HCT116 (cell line): ENCODE measurements around the gene KCNK1. TPM values are rescaled to one million over a fixed set of nuclear protein-coding genes. Genes with fewer than 3 reads are reported as not detected.

Source experiments
- ATAC-seq: fragments of 200-7000 bp; cut with Tn5 transposase; 2 replicates; pipeline ENCODE4 v1.9.1; 2020; ENCODE audit warnings: mild to moderate bottlenecking, moderate library complexity
- BruUV-seq: library from RNA; stranded (reverse); fragments of 400-500 nt; replicated peaks from 2 replicates; lab custom pipeline; 2021; lab: Mats Ljungman, UMichigan
- CTCF ChIA-PET: fragments of 300-600 bp; sonication (Branson Sonifier 250); formaldehyde crosslinking; loops from one replicate; lab custom pipeline; 2021; ENCODE audit warnings: antibody characterized with exemption; lab: Charles Lee
- POLR2A ChIA-PET: fragments of 300-600, 350-600 bp; sonication (Branson Sonifier 250); formaldehyde crosslinking; loops from one replicate; lab custom pipeline; 2021; ENCODE audit warnings: antibody characterized with exemption; lab: Charles Lee
- RAD21 ChIA-PET, 2 experiments: fragments of 300-600 bp; sonication (Branson Sonifier 250); formaldehyde crosslinking; loops; one replicate each; lab custom pipeline; 2023; ENCODE audit warnings: low total read pairs in 2 of 2; ENCODE audit not compliant: uncharacterized antibody in 2 of 2, unreplicated experiment in 2 of 2, low non-redundant PET in 1 of 2; lab: Charles Lee
- DNase-seq: peaks from one replicate; pipeline ENCODE4 v3.0.0-alpha.2; 2010; ENCODE audit warnings: low read depth, low spot score
- H2AFZ ChIP-seq: fragments of 200-600 bp; shearing (Covaris generic), sonication (generic); 2 replicates; pipeline ENCODE4 v1.6.1; 2017; ENCODE audit warnings: low read depth, mixed run types, mixed read lengths, antibody characterized with exemption, low read length; ENCODE audit not compliant: poor library complexity, severe bottlenecking
- H3K27ac ChIP-seq: 2 replicates; pipeline ENCODE4 v1.5.1; 2012; ENCODE audit warnings: low read depth, low read length
- H3K27me3 ChIP-seq: fragments of 200-600 bp; sonication (generic); 2 replicates; pipeline ENCODE4 v1.6.1; 2016; ENCODE audit warnings: mixed run types, low read length, mixed read lengths; ENCODE audit not compliant: insufficient read depth
- H3K36me3 ChIP-seq, 2 experiments: fragments of 200-500 bp in 1 of 2; fragments of 200-600 bp in 1 of 2; sonication (Bioruptor generic) in 1 of 2; sonication (generic) in 1 of 2; 2 replicates each; pipeline versions ENCODE4 v1.5.1 to v1.6.1; 2014 to 2016; ENCODE audit warnings: low read length in 2 of 2, inconsistent platforms in 1 of 2, mixed read lengths in 1 of 2, mixed run types in 1 of 2; ENCODE audit not compliant: insufficient read depth in 2 of 2, control insufficient read depth in 1 of 2
- H3K4me1 ChIP-seq, 2 experiments: fragments of 200-600 bp in 1 of 2; sonication (generic) in 1 of 2; 2 replicates each; pipeline versions ENCODE4 v1.5.1 to v1.6.1; 2012 to 2017; ENCODE audit warnings: low read length in 2 of 2, inconsistent platforms in 1 of 2, mild to moderate bottlenecking in 1 of 2, mixed read lengths in 1 of 2, mixed run types in 1 of 2, moderate library complexity in 1 of 2; ENCODE audit not compliant: insufficient read depth in 2 of 2, control insufficient read depth in 1 of 2
- H3K4me2 ChIP-seq: fragments of 200-600 bp; sonication (generic); 2 replicates; pipeline ENCODE4 v1.6.1; 2017; ENCODE audit warnings: mixed run types, low read length, mixed read lengths
- H3K4me3 ChIP-seq, 2 experiments: fragments of 200-600 bp in 1 of 2; sonication (generic) in 1 of 2; replicated peaks in 1 of 2; 2 replicates each; pipeline ENCODE4 v1.5.1; 2011 to 2016; ENCODE audit warnings: low read length in 2 of 2, control low read depth in 1 of 2, low read depth in 1 of 2, mild to moderate bottlenecking in 1 of 2, mixed read lengths in 1 of 2, mixed run types in 1 of 2
- H3K79me2 ChIP-seq: fragments of 200-600 bp; sonication (generic); 2 replicates; pipeline ENCODE4 v1.6.1; 2017; ENCODE audit warnings: mild to moderate bottlenecking, mixed run types, low read length, moderate library complexity, mixed read lengths; ENCODE audit not compliant: insufficient read depth
- H3K9ac ChIP-seq: fragments of 200-600 bp; sonication (generic); 2 replicates; pipeline ENCODE4 v1.6.1; 2016; ENCODE audit warnings: low read length, mixed read lengths
- H3K9me2 ChIP-seq: fragments of 200-600 bp; sonication (generic), shearing (Covaris generic); 2 replicates; pipeline ENCODE4 v1.6.1; 2017; ENCODE audit warnings: mixed run types, mild to moderate bottlenecking, moderate library complexity; ENCODE audit not compliant: insufficient read depth
- H3K9me3 ChIP-seq, 2 experiments: fragments of 200-500 bp in 1 of 2; fragments of 200-600 bp in 1 of 2; sonication (Bioruptor generic) in 1 of 2; sonication (generic) in 1 of 2; 2 replicates each; pipeline ENCODE4 v1.6.1; 2014 to 2017; ENCODE audit warnings: low read length in 2 of 2, mixed read lengths in 2 of 2, inconsistent platforms in 1 of 2, low read depth in 1 of 2, mild to moderate bottlenecking in 1 of 2, mixed run types in 1 of 2, moderate library complexity in 1 of 2; ENCODE audit not compliant: control insufficient read depth in 1 of 2, insufficient read depth in 1 of 2
- H4K20me1 ChIP-seq: fragments of 200-600 bp; sonication (generic), shearing (Covaris generic); 2 replicates; pipeline ENCODE4 v1.6.1; 2017; ENCODE audit warnings: mixed run types, mild to moderate bottlenecking, moderate library complexity; ENCODE audit not compliant: insufficient read depth
- CEBPB ChIP-seq: IDR thresholded peaks from 2 replicates; pipeline ENCODE4 v1.6.1; 2012; ENCODE audit warnings: low read depth
- EGR1 ChIP-seq: IDR thresholded peaks from 2 replicates; pipeline ENCODE4 v1.6.1; 2012; ENCODE audit warnings: low read depth
- ELF1 ChIP-seq: IDR thresholded peaks from 2 replicates; pipeline ENCODE4 v1.6.1; 2012; ENCODE audit warnings: low read depth, borderline replicate concordance
- EZH2 ChIP-seq: fragments of 200-600 bp; sonication (generic); IDR thresholded peaks from 2 replicates; pipeline ENCODE4 v1.6.1; 2017; ENCODE audit warnings: antibody characterized with exemption, mixed run types
- EZH2phosphoT487 ChIP-seq: fragments of 200-600 bp; IDR thresholded peaks from 2 replicates; pipeline ENCODE4 v1.6.1; 2018; ENCODE audit warnings: antibody characterized with exemption, borderline replicate concordance
- JUND ChIP-seq: IDR thresholded peaks from 2 replicates; pipeline ENCODE4 v1.6.1; 2012
- POLR2AphosphoS5 ChIP-seq: IDR thresholded peaks from 2 replicates; pipeline ENCODE4 v1.6.1; 2011; ENCODE audit warnings: mild to moderate bottlenecking, low read depth, low read length, moderate library complexity
- RAD21 ChIP-seq: IDR thresholded peaks from 2 replicates; pipeline ENCODE4 v1.6.1; 2012; ENCODE audit warnings: low read depth, mild to moderate bottlenecking
- SIN3A ChIP-seq: IDR thresholded peaks from 2 replicates; pipeline ENCODE4 v1.6.1; 2012; ENCODE audit warnings: low read depth
- TCF7L2 ChIP-seq: IDR thresholded peaks from 2 replicates; pipeline ENCODE4 v1.7.0; 2011; ENCODE audit warnings: borderline replicate concordance, inconsistent platforms; ENCODE audit not compliant: insufficient read depth, insufficient read length; ENCODE audit errors: extremely low read depth
- YY1 ChIP-seq: IDR thresholded peaks from 2 replicates; pipeline ENCODE4 v1.6.1; 2011; ENCODE audit warnings: low read length, low read depth, moderate library complexity, mild to moderate bottlenecking; ENCODE audit not compliant: insufficient replicate concordance; ENCODE audit errors: extremely low read depth
- intact Hi-C: fragments of 100-400 bp; cut with micrococcal nuclease; formaldehyde crosslinking; loops from 2 replicates; pipeline ENCODE4 v1.10.0; 2022
- total RNA-seq: library from RNA; stranded (reverse); gene quantifications from one replicate; pipeline ENCODE4 v1.2.1, GENCODE V29; 2021; ENCODE audit not compliant: unreplicated experiment
- TF ChIP-seq, protein P1 (sequence below): IDR thresholded peaks from 2 replicates; pipeline ENCODE4 v1.6.1; 2011; ENCODE audit warnings: mild to moderate bottlenecking, low read length, moderate library complexity; ENCODE audit not compliant: insufficient replicate concordance; ENCODE audit errors: extremely low read depth
- TF ChIP-seq, protein P2 (sequence below): IDR thresholded peaks from 2 replicates; pipeline ENCODE4 v1.6.1; 2012
- TF ChIP-seq, protein P3 (sequence below): IDR thresholded peaks from 2 replicates; pipeline ENCODE4 v1.6.1; 2012
- TF ChIP-seq, protein P4 (sequence below), 3 experiments: fragments of 200-600 bp in 1 of 3; sonication (generic) in 1 of 3; IDR thresholded peaks in 2 of 3; conservative IDR thresholded peaks in 1 of 3; 2 replicates each; pipeline ENCODE4 v1.5.1; 2012 to 2017; ENCODE audit warnings: low read depth in 2 of 3, low read length in 2 of 3, antibody characterized with exemption in 1 of 3, borderline replicate concordance in 1 of 3, control low read depth in 1 of 3, mild to moderate bottlenecking in 1 of 3, mixed read lengths in 1 of 3, mixed run types in 1 of 3, moderate library complexity in 1 of 3; ENCODE audit not compliant: insufficient read depth in 1 of 3

KCNK1 gene
- total RNA-seq, 1 experiment from 2014 or later: 28.4 TPM

DNA sequence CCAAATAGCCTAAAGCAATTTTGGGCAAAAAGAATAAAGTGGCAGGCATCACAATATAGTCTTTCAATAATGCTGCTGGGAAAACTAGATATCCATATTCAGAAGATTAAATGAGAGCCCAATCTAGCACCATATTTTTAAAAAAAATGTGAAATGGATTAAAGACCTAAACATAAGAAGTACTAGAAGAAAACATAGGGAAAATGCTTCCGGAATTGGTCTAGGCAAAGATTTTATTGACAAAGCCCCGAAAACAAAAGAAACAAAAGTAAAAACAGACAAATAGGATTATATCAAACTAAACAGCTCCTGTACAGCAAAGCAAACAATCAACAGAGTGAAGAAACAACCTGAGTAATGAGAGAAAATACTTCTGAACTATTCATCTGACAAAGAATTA lies 48.6 kb upstream of the KCNK1 start:
- Histone ChIP-seq H3K4me1 (no peaks in the 10 kb centered on the region), H3K9me3 (peaks cover 0 to 6% of the 10 kb centered on the region in 2 experiments; a peak in 1 of 4 replicates), H3K79me2 (no peaks in the 10 kb centered on the region), H3K27ac (no peak overlapping the region), H4K20me1 (no peaks in the 10 kb centered on the region), H3K4me3 (no peak overlapping the region), H3K9me2 (no peaks in the 10 kb centered on the region), H3K36me3 (no peaks in the 10 kb centered on the region), H3K4me2 (no peak overlapping the region), H3K9ac (no peak overlapping the region), H2AFZ (no peak overlapping the region), H3K27me3 (no peaks in the 10 kb centered on the region)
- ChIA-PET CTCF (no interaction called here), POLR2A (no interaction called here), RAD21 (no interaction called here)
- no peak for ATAC-seq
- DNase-seq: no peak
- TF ChIP-seq, protein P1, sequence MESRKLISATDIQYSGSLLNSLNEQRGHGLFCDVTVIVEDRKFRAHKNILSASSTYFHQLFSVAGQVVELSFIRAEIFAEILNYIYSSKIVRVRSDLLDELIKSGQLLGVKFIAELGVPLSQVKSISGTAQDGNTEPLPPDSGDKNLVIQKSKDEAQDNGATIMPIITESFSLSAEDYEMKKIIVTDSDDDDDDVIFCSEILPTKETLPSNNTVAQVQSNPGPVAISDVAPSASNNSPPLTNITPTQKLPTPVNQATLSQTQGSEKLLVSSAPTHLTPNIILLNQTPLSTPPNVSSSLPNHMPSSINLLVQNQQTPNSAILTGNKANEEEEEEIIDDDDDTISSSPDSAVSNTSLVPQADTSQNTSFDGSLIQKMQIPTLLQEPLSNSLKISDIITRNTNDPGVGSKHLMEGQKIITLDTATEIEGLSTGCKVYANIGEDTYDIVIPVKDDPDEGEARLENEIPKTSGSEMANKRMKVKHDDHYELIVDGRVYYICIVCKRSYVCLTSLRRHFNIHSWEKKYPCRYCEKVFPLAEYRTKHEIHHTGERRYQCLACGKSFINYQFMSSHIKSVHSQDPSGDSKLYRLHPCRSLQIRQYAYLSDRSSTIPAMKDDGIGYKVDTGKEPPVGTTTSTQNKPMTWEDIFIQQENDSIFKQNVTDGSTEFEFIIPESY: no peak
- TF ChIP-seq RAD21 (no peak), CEBPB (no peak), EZH2 (no peak), EZH2phosphoT487 (no peak), EGR1 (no peak), ELF1 (no peak), POLR2AphosphoS5 (no peak), TCF7L2 (no peak), JUND (no peak), YY1 (no peak), SIN3A (no peak)
- TF ChIP-seq, protein P2, sequence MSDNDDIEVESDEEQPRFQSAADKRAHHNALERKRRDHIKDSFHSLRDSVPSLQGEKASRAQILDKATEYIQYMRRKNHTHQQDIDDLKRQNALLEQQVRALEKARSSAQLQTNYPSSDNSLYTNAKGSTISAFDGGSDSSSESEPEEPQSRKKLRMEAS: no peak
- TF ChIP-seq, protein P3, sequence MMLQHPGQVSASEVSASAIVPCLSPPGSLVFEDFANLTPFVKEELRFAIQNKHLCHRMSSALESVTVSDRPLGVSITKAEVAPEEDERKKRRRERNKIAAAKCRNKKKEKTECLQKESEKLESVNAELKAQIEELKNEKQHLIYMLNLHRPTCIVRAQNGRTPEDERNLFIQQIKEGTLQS: no peak
- TF ChIP-seq, protein P4, sequence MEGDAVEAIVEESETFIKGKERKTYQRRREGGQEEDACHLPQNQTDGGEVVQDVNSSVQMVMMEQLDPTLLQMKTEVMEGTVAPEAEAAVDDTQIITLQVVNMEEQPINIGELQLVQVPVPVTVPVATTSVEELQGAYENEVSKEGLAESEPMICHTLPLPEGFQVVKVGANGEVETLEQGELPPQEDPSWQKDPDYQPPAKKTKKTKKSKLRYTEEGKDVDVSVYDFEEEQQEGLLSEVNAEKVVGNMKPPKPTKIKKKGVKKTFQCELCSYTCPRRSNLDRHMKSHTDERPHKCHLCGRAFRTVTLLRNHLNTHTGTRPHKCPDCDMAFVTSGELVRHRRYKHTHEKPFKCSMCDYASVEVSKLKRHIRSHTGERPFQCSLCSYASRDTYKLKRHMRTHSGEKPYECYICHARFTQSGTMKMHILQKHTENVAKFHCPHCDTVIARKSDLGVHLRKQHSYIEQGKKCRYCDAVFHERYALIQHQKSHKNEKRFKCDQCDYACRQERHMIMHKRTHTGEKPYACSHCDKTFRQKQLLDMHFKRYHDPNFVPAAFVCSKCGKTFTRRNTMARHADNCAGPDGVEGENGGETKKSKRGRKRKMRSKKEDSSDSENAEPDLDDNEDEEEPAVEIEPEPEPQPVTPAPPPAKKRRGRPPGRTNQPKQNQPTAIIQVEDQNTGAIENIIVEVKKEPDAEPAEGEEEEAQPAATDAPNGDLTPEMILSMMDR (IDR thresholded peaks at IDR 0.05 in 2 of 3, conservative IDR thresholded peaks at IDR 0.05 in 1 of 3; ENCODE audit: borderline replicate concordance in 1 of 3, insufficient read depth in 1 of 3, low read depth in 2 of 3, low read length in 2 of 3): no peak
- intact Hi-C loops: no loop called here
- BruUV-seq: no TSS peak
